CD8-positive, alpha-beta memory T cell (primary cell): ENCODE measurements around the gene ARHGAP8. TPM values are rescaled to one million over a fixed set of nuclear protein-coding genes. Genes with fewer than 3 reads are reported as not detected.
"Not testable (repeated sequence)": the region's sequence is repeated elsewhere in the genome, so short reads cannot be mapped to it uniquely, and the experiment has no call there.

Source experiments
- CTCF ChIA-PET: fragments of 350-600 bp; sonication (Branson Sonifier 250); formaldehyde crosslinking; loops from one replicate; lab custom pipeline; 2021; ENCODE audit warnings: antibody characterized with exemption; lab: Charles Lee
- POLR2A ChIA-PET: fragments of 350-600 bp; sonication (Branson Sonifier 250); formaldehyde crosslinking; loops from one replicate; lab custom pipeline; 2021; ENCODE audit warnings: antibody characterized with exemption; lab: Charles Lee
- DNase-seq, 5 donors: peaks; one replicate each; pipeline versions ENCODE4 v3.0.0 to v3.0.0-alpha.2; 2020 to 2022; ENCODE audit warnings: mixed read lengths in 1 of 5
- H3K27ac ChIP-seq: one replicate; pipeline ENCODE4 v1.7.0; 2013; ENCODE audit warnings: low read depth, mild to moderate bottlenecking, low read length, moderate library complexity
- H3K27me3 ChIP-seq: 2 replicates; pipeline ENCODE4 v1.7.0; 2013; ENCODE audit warnings: low read length, mild to moderate bottlenecking; ENCODE audit not compliant: insufficient read depth, poor library complexity, severe bottlenecking
- H3K36me3 ChIP-seq: 2 replicates; pipeline ENCODE4 v1.7.0; 2013; ENCODE audit warnings: mild to moderate bottlenecking, low read length, moderate library complexity; ENCODE audit not compliant: insufficient read depth
- H3K4me1 ChIP-seq: 2 replicates; pipeline ENCODE4 v1.7.0; 2013; ENCODE audit warnings: mild to moderate bottlenecking, low read length, moderate library complexity; ENCODE audit not compliant: insufficient read depth
- H3K4me3 ChIP-seq: 2 replicates; pipeline ENCODE4 v1.7.0; 2013; ENCODE audit warnings: mild to moderate bottlenecking, low read length
- H3K9me3 ChIP-seq: 2 replicates; pipeline ENCODE4 v1.7.0; 2013; ENCODE audit warnings: mild to moderate bottlenecking, low read length
- H3K27ac Mint-ChIP-seq, 8 donors: one replicate each; pipeline ENCODE4 v1.8.0; 2020 to 2021; ENCODE audit warnings: mixed read lengths in 8 of 8, mild to moderate bottlenecking in 6 of 8, inconsistent platforms in 3 of 8, moderate library complexity in 3 of 8
- H3K27me3 Mint-ChIP-seq, 2 donors: one replicate each; pipeline ENCODE4 v1.8.0; 2020 to 2021; ENCODE audit warnings: mixed read lengths in 2 of 2, mild to moderate bottlenecking in 1 of 2, moderate library complexity in 1 of 2
- H3K36me3 Mint-ChIP-seq, 3 donors: one replicate each; pipeline ENCODE4 v1.8.0; 2020 to 2021; ENCODE audit warnings: mixed read lengths in 3 of 3, inconsistent platforms in 1 of 3, mild to moderate bottlenecking in 1 of 3
- H3K4me1 Mint-ChIP-seq, 3 donors: one replicate each; pipeline ENCODE4 v1.8.0; 2020 to 2021; ENCODE audit warnings: mixed read lengths in 3 of 3, inconsistent platforms in 1 of 3, mild to moderate bottlenecking in 1 of 3
- H3K4me3 Mint-ChIP-seq, 7 donors: one replicate each; pipeline ENCODE4 v1.8.0; 2020 to 2021; ENCODE audit warnings: mixed read lengths in 7 of 7, mild to moderate bottlenecking in 6 of 7, moderate library complexity in 4 of 7, inconsistent platforms in 2 of 7
- H3K9me3 Mint-ChIP-seq, 5 donors: one replicate each; pipeline ENCODE4 v1.8.0; 2020 to 2022; ENCODE audit warnings: mixed read lengths in 5 of 5, mild to moderate bottlenecking in 3 of 5, moderate library complexity in 2 of 5, inconsistent platforms in 1 of 5
- polyA plus RNA-seq: library from polyadenylated mRNA; unstranded; fragments of 300-500 nt; fragmentation: Illumina TruSeq; gene quantifications from one replicate; pipeline ENCODE4 v1.2.3, GENCODE V29; 2021
- total RNA-seq, 2 experiments: library from RNA; stranded (reverse); gene quantifications; one replicate each; pipeline ENCODE4 v1.2.3, GENCODE V29; 2021

ARHGAP8 gene
- total and polyA plus RNA-seq, 3 experiments from 2014 or later = 0.42 to 0.49 TPM; not detected in 1

GRCh38 chr22:44737406-44738346, 14.7 kb upstream of the ARHGAP8 start:
- peaks cover 4 to 7% (median 5%) of the 10 kb centered on the region in 3 donors for H3K4me1 Mint-ChIP-seq
- H3K36me3 ChIP-seq = no peaks in the 10 kb centered on the region
- H3K27me3 Mint-ChIP-seq = no peaks in the 10 kb centered on the region
- no peak overlapping the region for H3K4me3 ChIP-seq
- CTCF ChIA-PET = interaction anchor here (1.0 to 4.7 kb wide), 4 partner anchors 32 to 53 kb away, joined by 3 to 42 read pairs (median 10); no protein-coding TSS in a partner anchor
- peaks cover 0 to 7% (median 0%) of the 10 kb centered on the region in 3 donors for H3K36me3 Mint-ChIP-seq
- POLR2A ChIA-PET = no interaction called here
- H3K27ac ChIP-seq = no peak overlapping the region
- H3K9me3 Mint-ChIP-seq = no peaks in the 10 kb centered on the region
- H3K27ac Mint-ChIP-seq = peak overlapping the region in 1 of 8 donors; percentile 46
- no peaks in the 10 kb centered on the region for H3K4me1 ChIP-seq
- no peaks in the 10 kb centered on the region for H3K9me3 ChIP-seq
- DNase-seq = no peak
- H3K4me3 Mint-ChIP-seq = no peak overlapping the region
- H3K27me3 ChIP-seq = no peaks in the 10 kb centered on the region

DNA sequence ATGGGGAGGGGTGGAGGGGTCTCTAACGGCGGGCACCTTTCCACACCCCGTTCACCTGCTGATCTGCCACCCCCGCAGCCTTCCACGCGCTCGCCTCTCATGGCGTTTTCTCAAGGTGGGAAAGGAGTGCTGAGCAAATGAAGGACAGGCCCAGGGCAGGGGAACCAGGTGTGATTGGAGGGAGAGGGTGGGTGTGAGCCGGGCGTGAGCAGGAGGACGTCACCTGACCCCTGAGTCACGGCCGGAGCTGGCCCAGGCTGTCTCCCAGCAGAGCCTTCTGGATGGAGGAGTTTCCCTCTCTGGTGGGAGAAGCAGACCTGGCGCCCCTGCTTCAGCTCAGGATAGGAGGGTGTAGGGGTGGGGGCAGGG, 14.0 kb upstream of the ARHGAP8 start:
- no peaks in the 10 kb centered on the region for H3K4me1 ChIP-seq
- ChIA-PET CTCF (interaction anchor here (1.0 to 1.1 kb wide), 2 partner anchors 42 to 53 kb away, joined by 3 read pairs; no protein-coding TSS in a partner anchor), POLR2A (no interaction called here)
- H3K36me3 Mint-ChIP-seq = peaks cover 0 to 5% (median 0%) of the 10 kb centered on the region in 3 donors
- no peak overlapping the region for H3K4me3 ChIP-seq
- H3K27me3 Mint-ChIP-seq = no peaks in the 10 kb centered on the region
- DNase-seq = no peak
- H3K9me3 ChIP-seq = no peaks in the 10 kb centered on the region
- H3K4me1 Mint-ChIP-seq = peaks cover 4 to 7% (median 5%) of the 10 kb centered on the region in 3 donors
- no peaks in the 10 kb centered on the region for H3K27me3 ChIP-seq
- H3K4me3 Mint-ChIP-seq = no peak overlapping the region
- no peak overlapping the region for H3K27ac ChIP-seq
- peak overlapping the region in 1 of 8 donors; percentile 46 for H3K27ac Mint-ChIP-seq
- no peaks in the 10 kb centered on the region for H3K9me3 Mint-ChIP-seq
- H3K36me3 ChIP-seq = no peaks in the 10 kb centered on the region

DNA sequence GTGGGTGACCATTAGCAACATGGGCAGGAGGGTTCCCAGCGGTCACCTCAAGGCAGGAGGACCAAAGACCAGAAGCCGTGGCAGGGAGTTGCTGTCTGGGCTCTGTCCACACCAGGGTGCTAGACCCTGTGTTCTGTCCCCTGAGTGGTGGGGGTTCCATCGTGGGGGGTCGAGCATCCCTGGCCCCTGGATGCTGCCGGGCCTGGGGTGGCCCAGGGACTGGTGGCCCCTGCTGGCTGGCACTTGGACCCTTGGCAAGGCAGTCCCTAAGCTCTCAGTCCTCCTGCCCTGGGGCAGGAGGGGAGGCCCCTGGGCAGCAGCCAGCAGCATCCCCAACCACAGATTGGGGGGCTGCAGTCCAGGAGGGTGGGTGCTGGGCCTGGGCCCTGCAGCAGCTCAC, 13.4 kb upstream of the ARHGAP8 start:
- Mint-ChIP-seq H3K27ac (peak overlapping the region in 1 of 8 donors; percentile 65), H3K9me3 (no peaks in the 10 kb centered on the region), H3K27me3 (no peaks in the 10 kb centered on the region), H3K4me1 (peaks cover 4 to 7% (median 5%) of the 10 kb centered on the region in 3 donors), H3K4me3 (no peak overlapping the region), H3K36me3 (peaks cover 0 to 5% (median 0%) of the 10 kb centered on the region in 3 donors)
- H3K4me3 ChIP-seq = no peak overlapping the region
- no peaks in the 10 kb centered on the region for H3K36me3 ChIP-seq
- H3K9me3 ChIP-seq = no peaks in the 10 kb centered on the region
- no peaks in the 10 kb centered on the region for H3K27me3 ChIP-seq
- no peak overlapping the region for H3K27ac ChIP-seq
- ChIA-PET CTCF (interaction anchor here (1.0 to 1.1 kb wide), 2 partner anchors 42 to 54 kb away, joined by 3 read pairs; no protein-coding TSS in a partner anchor), POLR2A (no interaction called here)
- no peaks in the 10 kb centered on the region for H3K4me1 ChIP-seq
- no peak for DNase-seq

GRCh38 chr22:44739666-44740065, 12.7 kb upstream of the ARHGAP8 start:
- CTCF ChIA-PET, H3K9me3 ChIP-seq, H3K4me3 ChIP-seq, H3K36me3 ChIP-seq, DNase-seq, H3K27me3 ChIP-seq, H3K27ac ChIP-seq, H3K27ac Mint-ChIP-seq, H3K4me1 ChIP-seq, H3K4me1 Mint-ChIP-seq, POLR2A ChIA-PET, H3K27me3 Mint-ChIP-seq, H3K9me3 Mint-ChIP-seq, H3K4me3 Mint-ChIP-seq, H3K36me3 Mint-ChIP-seq: not testable (repeated sequence)

DNA sequence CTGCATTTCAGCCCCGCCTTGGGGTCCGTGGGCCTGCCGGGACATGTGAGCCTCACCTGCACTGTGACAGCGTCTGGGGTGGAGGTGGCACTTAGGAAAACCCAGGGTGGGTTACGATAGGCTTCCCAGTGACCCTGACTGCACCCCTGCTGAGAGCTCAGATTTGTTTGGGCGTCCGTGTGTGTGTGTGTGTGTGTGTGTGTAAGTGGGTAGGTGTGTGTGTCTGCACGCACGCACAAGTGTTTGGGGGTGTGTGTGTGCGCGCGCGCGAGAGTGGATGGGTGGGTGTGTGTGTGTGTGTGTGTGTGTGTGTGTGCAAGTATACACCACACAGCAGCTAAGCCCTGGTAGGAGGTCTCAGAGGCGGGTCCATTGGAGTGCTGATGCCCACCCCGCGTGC, 12.1 kb upstream of the ARHGAP8 start:
- Histone ChIP-seq H3K4me3 (no peak overlapping the region), H3K36me3 (no peaks in the 10 kb centered on the region), H3K27ac (no peak overlapping the region), H3K27me3 (no peaks in the 10 kb centered on the region), H3K9me3 (no peaks in the 10 kb centered on the region), H3K4me1 (no peaks in the 10 kb centered on the region)
- CTCF ChIA-PET = interaction anchor here (0.9 to 1.4 kb wide), 2 partner anchors 42 to 55 kb away, joined by 3 to 4 read pairs; no protein-coding TSS in a partner anchor
- POLR2A ChIA-PET = no interaction called here
- Mint-ChIP-seq H3K27me3 (no peaks in the 10 kb centered on the region), H3K4me1 (peaks cover 4 to 7% (median 5%) of the 10 kb centered on the region in 3 donors), H3K27ac (peak overlapping the region in 1 of 8 donors; percentile 70), H3K4me3 (no peak overlapping the region), H3K9me3 (no peaks in the 10 kb centered on the region), H3K36me3 (peaks cover 0 to 3% (median 0%) of the 10 kb centered on the region in 3 donors)
- DNase-seq = no peak

DNA sequence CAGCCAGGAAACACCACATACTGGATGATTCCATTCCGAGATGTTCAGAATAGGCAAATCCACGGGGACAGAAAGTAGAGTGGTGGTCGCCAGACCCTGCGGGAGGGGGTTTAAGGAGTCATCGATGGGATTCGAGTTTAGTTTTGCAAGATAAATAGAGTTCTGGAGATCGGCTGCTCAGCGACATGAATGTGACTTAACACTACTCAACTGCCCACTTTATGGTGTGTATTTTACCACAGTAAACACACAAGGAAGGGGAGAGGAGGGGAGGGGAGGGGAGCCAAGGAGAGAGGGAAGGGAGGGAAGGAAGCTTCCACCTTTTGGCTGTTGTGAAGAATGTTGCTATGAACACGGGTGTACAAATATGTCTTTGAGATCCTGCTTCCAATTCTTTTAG, 10.4 kb upstream of the ARHGAP8 start:
- no peaks in the 10 kb centered on the region for H3K4me1 Mint-ChIP-seq
- no peak overlapping the region for H3K27ac ChIP-seq
- POLR2A ChIA-PET = no interaction called here
- H3K27me3 Mint-ChIP-seq = peaks cover 3 to 6% of the 10 kb centered on the region in 2 donors
- no peak overlapping the region for H3K4me3 ChIP-seq
- no peaks in the 10 kb centered on the region for H3K9me3 ChIP-seq
- H3K27me3 ChIP-seq = no peaks in the 10 kb centered on the region
- no peak for DNase-seq
- H3K27ac Mint-ChIP-seq = no peak overlapping the region
- no peaks in the 10 kb centered on the region for H3K36me3 ChIP-seq
- CTCF ChIA-PET = no interaction called here
- H3K9me3 Mint-ChIP-seq = no peaks in the 10 kb centered on the region
- H3K4me3 Mint-ChIP-seq = no peak overlapping the region
- H3K4me1 ChIP-seq = no peaks in the 10 kb centered on the region
- H3K36me3 Mint-ChIP-seq = no peaks in the 10 kb centered on the region

DNA sequence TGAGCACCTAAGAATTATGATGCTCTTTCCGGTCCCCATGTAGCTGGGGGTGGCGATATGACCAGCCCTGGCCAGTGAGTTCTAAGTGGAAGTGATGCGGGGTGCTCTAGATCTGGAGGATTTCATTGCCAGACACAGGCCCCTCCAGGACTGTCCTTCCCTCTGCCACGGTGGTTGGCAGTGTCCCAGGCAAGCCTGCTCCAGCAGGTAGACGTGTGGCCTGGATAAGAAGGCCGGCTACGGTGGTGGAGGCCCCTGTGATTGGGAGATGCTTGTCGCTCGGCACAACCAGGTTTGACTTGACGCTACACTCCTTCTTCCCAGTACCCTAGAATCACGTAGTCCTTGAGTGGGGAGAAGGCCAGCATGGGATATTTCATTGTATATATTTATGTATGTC, 9.1 kb upstream of the ARHGAP8 start:
- peaks cover 6 to 9% of the 10 kb centered on the region in 2 donors for H3K27me3 Mint-ChIP-seq
- no peaks in the 10 kb centered on the region for H3K36me3 Mint-ChIP-seq
- Histone ChIP-seq H3K4me1 (no peaks in the 10 kb centered on the region), H3K9me3 (no peaks in the 10 kb centered on the region), H3K36me3 (no peaks in the 10 kb centered on the region), H3K27ac (no peak overlapping the region), H3K27me3 (no peaks in the 10 kb centered on the region), H3K4me3 (no peak overlapping the region)
- no peaks in the 10 kb centered on the region for H3K4me1 Mint-ChIP-seq
- POLR2A ChIA-PET = no interaction called here
- H3K27ac Mint-ChIP-seq = peak overlapping the region in 1 of 8 donors; percentile 41
- no peaks in the 10 kb centered on the region for H3K9me3 Mint-ChIP-seq
- DNase-seq = no peak
- CTCF ChIA-PET = no interaction called here
- no peak overlapping the region for H3K4me3 Mint-ChIP-seq

GRCh38 chr22:44743804-44744211, 8.6 kb upstream of the ARHGAP8 start:
- H3K4me3 Mint-ChIP-seq = no peak overlapping the region
- Histone ChIP-seq H3K4me3 (no peak overlapping the region), H3K36me3 (no peaks in the 10 kb centered on the region), H3K27me3 (no peaks in the 10 kb centered on the region), H3K4me1 (no peaks in the 10 kb centered on the region), H3K27ac (no peak overlapping the region), H3K9me3 (no peaks in the 10 kb centered on the region)
- no peaks in the 10 kb centered on the region for H3K9me3 Mint-ChIP-seq
- no peaks in the 10 kb centered on the region for H3K4me1 Mint-ChIP-seq
- H3K27ac Mint-ChIP-seq = no peak overlapping the region
- no peaks in the 10 kb centered on the region for H3K36me3 Mint-ChIP-seq
- CTCF ChIA-PET = no interaction called here
- H3K27me3 Mint-ChIP-seq = peaks cover 6 to 9% of the 10 kb centered on the region in 2 donors
- DNase-seq = no peak
- POLR2A ChIA-PET = no interaction called here
